OCI-LY1 (cell line): ENCODE data around the gene CARS1.

ENCODE experiments used
- H2AFZ ChIP-seq: fragments of 200-600 bp; sonication (generic), shearing (Covaris generic); 2 replicates; pipeline ENCODE4 v1.6.0; 2014; ENCODE audit warnings: antibody characterized with exemption, mild to moderate bottlenecking, low read length
- H3F3A ChIP-seq: fragments of 200-600 bp; sonication (generic), shearing (Covaris generic); 2 replicates; pipeline ENCODE4 v1.6.0; 2014; ENCODE audit warnings: mild to moderate bottlenecking, antibody characterized with exemption, low read length, moderate library complexity; ENCODE audit not compliant: insufficient read depth
- H3K27ac ChIP-seq: fragments of 200-600 bp; sonication (generic); 2 replicates; pipeline ENCODE4 v1.5.1; 2014; ENCODE audit warnings: low read length, mixed run types, mild to moderate bottlenecking, low read depth; ENCODE audit not compliant: poor library complexity, severe bottlenecking
- H3K27me3 ChIP-seq: fragments of 200-600 bp; sonication (generic); 2 replicates; pipeline ENCODE4 v1.6.0; 2014; ENCODE audit warnings: antibody characterized with exemption, mild to moderate bottlenecking, low read length, moderate library complexity; ENCODE audit not compliant: insufficient read depth
- H3K36me3 ChIP-seq: fragments of 200-600 bp; sonication (generic); 2 replicates; pipeline ENCODE4 v1.6.1; 2014; ENCODE audit warnings: mild to moderate bottlenecking, antibody characterized with exemption, low read length, moderate library complexity, mixed read lengths; ENCODE audit not compliant: insufficient read depth
- H3K4me1 ChIP-seq: fragments of 200-600 bp; sonication (generic); 2 replicates; pipeline ENCODE4 v1.5.1; 2014; ENCODE audit warnings: mild to moderate bottlenecking, low read length, moderate library complexity; ENCODE audit not compliant: insufficient read depth, severe bottlenecking
- H3K4me2 ChIP-seq: fragments of 200-600 bp; sonication (generic), shearing (Covaris generic); 2 replicates; pipeline ENCODE4 v1.6.1; 2014; ENCODE audit warnings: low read length
- H3K4me3 ChIP-seq: fragments of 200-600 bp; sonication (generic); 2 replicates; pipeline ENCODE4 v1.5.1; 2014; ENCODE audit warnings: low read length, low read depth, mild to moderate bottlenecking, mixed read lengths; ENCODE audit not compliant: poor library complexity, severe bottlenecking
- H3K79me2 ChIP-seq: fragments of 200-600 bp; shearing (Covaris generic); 2 replicates; pipeline ENCODE4 v1.6.1; 2016; ENCODE audit warnings: mixed run types, low read length, mixed read lengths; ENCODE audit not compliant: insufficient read depth
- H3K9ac ChIP-seq: fragments of 200-600 bp; sonication (generic), shearing (Covaris generic); 2 replicates; pipeline ENCODE4 v1.6.1; 2014; ENCODE audit warnings: mild to moderate bottlenecking, low read length, mixed read lengths
- H3K9me2 ChIP-seq: fragments of 200-600 bp; sonication (generic), shearing (Covaris generic); 2 replicates; pipeline ENCODE4 v1.6.1; 2014; ENCODE audit warnings: low read depth, mild to moderate bottlenecking, low read length, mixed read lengths
- H3K9me3 ChIP-seq: fragments of 200-600 bp; shearing (Covaris generic); 2 replicates; pipeline ENCODE4 v1.6.1; 2014; ENCODE audit warnings: low read length, mixed read lengths
- H4K20me1 ChIP-seq: fragments of 200-600 bp; sonication (generic), shearing (Covaris generic); 2 replicates; pipeline ENCODE4 v1.6.0; 2016; ENCODE audit warnings: mild to moderate bottlenecking, low read length; ENCODE audit not compliant: insufficient read depth
- CTCF ChIP-seq: fragments of 200-600 bp; sonication (generic), shearing (Covaris generic); IDR thresholded peaks from 2 replicates; pipeline ENCODE4 v1.5.1; 2017; ENCODE audit warnings: mild to moderate bottlenecking, antibody characterized with exemption, low read length, moderate library complexity, mixed read lengths
- EZH2 ChIP-seq: fragments of 200-600 bp; sonication (generic), shearing (Covaris generic); IDR thresholded peaks from 2 replicates; pipeline ENCODE4 v1.8.0; 2017; ENCODE audit warnings: borderline replicate concordance, mixed run types, mild to moderate bottlenecking, antibody characterized with exemption, low read length, moderate library complexity, mixed read lengths

The CARS1 gene

DNA sequence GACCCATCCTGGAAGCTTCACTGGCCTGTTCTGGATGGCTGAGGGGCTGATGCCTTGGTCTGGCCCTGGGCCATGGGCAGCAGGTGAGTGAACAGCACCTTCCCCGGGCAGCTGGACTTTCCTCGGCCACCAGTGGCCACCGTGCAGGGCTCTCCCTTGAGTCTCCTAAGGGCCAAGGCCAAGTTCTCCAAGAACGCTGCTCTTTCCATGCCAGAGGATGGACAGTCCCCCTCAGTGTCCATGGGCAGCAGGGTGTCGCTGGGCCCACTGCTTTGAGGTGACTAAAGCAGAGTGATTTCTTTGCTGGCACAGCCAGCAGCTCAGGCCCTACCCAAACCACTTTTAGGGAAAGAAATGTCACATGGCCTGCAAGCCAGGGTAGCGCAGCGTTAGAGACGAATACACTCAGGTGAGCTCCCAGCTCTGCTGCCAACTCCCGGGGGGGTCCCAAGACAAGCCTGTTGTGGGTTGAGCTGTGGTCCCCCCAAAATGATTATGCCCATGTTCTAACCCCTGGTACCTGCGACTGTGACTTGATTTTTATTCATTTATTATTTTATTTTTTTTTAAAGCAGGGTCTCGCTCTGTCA lies 3.3 kb upstream of the CARS1 start:
- Histone ChIP-seq H3K27ac (no peak overlapping the region), H3K9ac (no peak overlapping the region), H3K4me3 (no peak overlapping the region), H2AFZ (no peak overlapping the region), H3K36me3 (no peaks in the 10 kb centered on the region; the same call in 1 of the 2 replicates), H3K9me3 (no peaks in the 10 kb centered on the region), H4K20me1 (no peaks in the 10 kb centered on the region), H3K4me1 (peaks cover 16% of the 10 kb centered on the region), H3K79me2 (no peaks in the 10 kb centered on the region), H3K9me2 (no peaks in the 10 kb centered on the region), H3F3A (no peaks in the 10 kb centered on the region), H3K4me2 (no peak overlapping the region), H3K27me3 (peaks cover 6% of the 10 kb centered on the region; the same call in 1 of the 2 replicates)
- TF ChIP-seq EZH2 (no peak), CTCF (no peak)

- H3K9ac ChIP-seq = no peak overlapping the region
- peaks cover 9% of the 10 kb centered on the region; the same call in 1 of the 2 replicates for H3K36me3 ChIP-seq
- H3K4me3 ChIP-seq = no peak overlapping the region
- no peak overlapping the region for H3K4me2 ChIP-seq
- H4K20me1 ChIP-seq = no peaks in the 10 kb centered on the region
- H3K79me2 ChIP-seq = no peaks in the 10 kb centered on the region
- TF ChIP-seq CTCF (no peak), EZH2 (no peak)
- H2AFZ ChIP-seq = no peak overlapping the region
- H3K27ac ChIP-seq = no peak overlapping the region
- no peaks in the 10 kb centered on the region for H3K27me3 ChIP-seq
- peaks cover 17% of the 10 kb centered on the region for H3K4me1 ChIP-seq
- no peaks in the 10 kb centered on the region for H3F3A ChIP-seq
- no peaks in the 10 kb centered on the region for H3K9me2 ChIP-seq
- H3K9me3 ChIP-seq = no peaks in the 10 kb centered on the region
These were observed 1.8 kb upstream of the CARS1 start for GRCh38 chr11:3058753-3059664.

DNA sequence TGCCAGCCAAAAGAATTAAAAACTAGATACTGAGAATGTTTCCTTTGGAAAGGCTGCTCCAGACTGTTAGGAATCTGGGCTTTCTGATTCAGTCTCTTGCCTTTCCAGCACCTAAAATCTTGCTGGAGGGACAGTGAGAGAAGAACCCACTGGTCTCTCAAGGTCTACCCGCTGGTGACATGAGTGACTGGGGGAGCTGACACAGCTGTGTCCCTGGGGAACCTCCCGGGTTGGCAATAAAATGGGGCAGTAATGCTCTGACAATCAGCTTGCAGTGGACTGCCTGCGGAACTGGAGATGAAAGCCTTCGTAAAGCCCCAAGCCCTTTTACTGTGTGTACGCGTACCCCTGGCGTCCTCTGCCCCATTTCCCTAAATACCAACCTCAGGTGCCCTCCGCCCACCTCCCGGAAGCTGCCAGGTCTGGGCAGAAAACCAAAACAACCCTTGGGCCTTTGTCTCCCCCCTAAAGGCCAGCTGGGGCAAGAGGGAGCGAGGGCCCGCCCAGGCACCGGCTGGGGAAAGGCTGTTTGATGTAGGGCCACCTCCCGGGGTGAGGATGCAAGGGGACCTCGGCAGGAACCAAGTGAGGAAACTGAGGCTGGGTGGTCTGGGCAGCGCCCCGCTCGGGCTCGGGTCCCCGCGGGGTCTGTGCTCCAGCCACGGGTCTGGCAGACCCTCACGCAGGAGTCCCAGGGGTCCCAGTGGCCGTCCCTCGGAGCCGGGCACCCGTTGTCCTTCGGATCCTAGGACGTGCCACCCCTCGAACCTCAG lies 741 bp downstream of the CARS1 start:
- Histone ChIP-seq H2AFZ (no peak overlapping the region), H3K9me3 (no peaks in the 10 kb centered on the region), H3K27me3 (no peaks in the 10 kb centered on the region), H3K9me2 (no peaks in the 10 kb centered on the region), H3K79me2 (no peaks in the 10 kb centered on the region), H3K27ac (no peak overlapping the region), H3K4me1 (peaks cover 31% of the 10 kb centered on the region), H3F3A (no peaks in the 10 kb centered on the region), H3K9ac (peak overlapping the region; percentile 89), H3K36me3 (peaks cover 20% of the 10 kb centered on the region), H3K4me2 (peak overlapping the region; percentile 83), H4K20me1 (no peaks in the 10 kb centered on the region), H3K4me3 (peak overlapping the region; percentile 90)
- TF ChIP-seq CTCF (no peak), EZH2 (no peak)
